H1 (cell line): ENCODE measurements around the gene GLRA2. TPM values are rescaled to one million over a fixed set of nuclear protein-coding genes. Genes with fewer than 3 reads are reported as not detected.

Experiments
- CBX5 ChIP-seq: fragments of 300-800, 300-1000 bp; sonication (generic); IDR thresholded peaks from 2 replicates; pipeline ENCODE4 v1.7.1; 2016; ENCODE audit warnings: antibody characterized with exemption, low read length, low read depth
- polyA plus RNA-seq, 7 experiments: library from polyadenylated mRNA; depleted of rRNA in 3 of 7; stranded (reverse) in 5 of 7; unstranded in 2 of 7; fragments of >200 nt in 5 of 7; fragments of 200-250 nt in 2 of 7; gene quantifications; 1 replicate in 5 of 7; 2 replicates in 1 of 7; 4 replicates in 1 of 7; pipeline versions ENCODE4 v1.2.1 to v1.2.3, GENCODE V29; 2011 to 2013; ENCODE audit warnings: missing spikeins in 2 of 7, mixed read lengths in 2 of 7
- total RNA-seq: library from RNA; stranded (reverse); fragmentation: NEBNext Ultra II Directional; extraction: Animal tissue kit (Norgen Biotek cat#: 25700); gene quantifications from 2 replicates; pipeline ENCODE4 v1.2.1, GENCODE V29; 2021

GLRA2 gene
- total and polyA plus RNA-seq, 2 of the 8 experiments (the other 6 are each of a cell fraction or from before 2014, with no cell fraction given) = not detected

- TF ChIP-seq CBX5 = no peak
Observed at GRCh38 chrX:14564058-14564457, 34.7 kb downstream of the GLRA2 start (continued).
